KBM-7 (cell line): ENCODE data around the gene MS4A15.
"Not testable (repeated sequence)": the region's sequence is repeated elsewhere in the genome, so short reads cannot be mapped to it uniquely, and the experiment has no call there.

Experiments used
- DNase-seq: peaks from one replicate; pipeline ENCODE4 v3.0.0-alpha.2; 2015
- in situ Hi-C: fragments of 300-500 bp; cut with MboI; formaldehyde crosslinking; loops from 2 replicates; pipeline ENCODE4 v1.14.3; 2020; ENCODE audit warnings: low sequenced_read_pairs, low pct_unique_long_range_greater_than_20kb, mixed read lengths

Gene MS4A15, protein sequence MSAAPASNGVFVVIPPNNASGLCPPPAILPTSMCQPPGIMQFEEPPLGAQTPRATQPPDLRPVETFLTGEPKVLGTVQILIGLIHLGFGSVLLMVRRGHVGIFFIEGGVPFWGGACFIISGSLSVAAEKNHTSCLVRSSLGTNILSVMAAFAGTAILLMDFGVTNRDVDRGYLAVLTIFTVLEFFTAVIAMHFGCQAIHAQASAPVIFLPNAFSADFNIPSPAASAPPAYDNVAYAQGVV

DNA sequence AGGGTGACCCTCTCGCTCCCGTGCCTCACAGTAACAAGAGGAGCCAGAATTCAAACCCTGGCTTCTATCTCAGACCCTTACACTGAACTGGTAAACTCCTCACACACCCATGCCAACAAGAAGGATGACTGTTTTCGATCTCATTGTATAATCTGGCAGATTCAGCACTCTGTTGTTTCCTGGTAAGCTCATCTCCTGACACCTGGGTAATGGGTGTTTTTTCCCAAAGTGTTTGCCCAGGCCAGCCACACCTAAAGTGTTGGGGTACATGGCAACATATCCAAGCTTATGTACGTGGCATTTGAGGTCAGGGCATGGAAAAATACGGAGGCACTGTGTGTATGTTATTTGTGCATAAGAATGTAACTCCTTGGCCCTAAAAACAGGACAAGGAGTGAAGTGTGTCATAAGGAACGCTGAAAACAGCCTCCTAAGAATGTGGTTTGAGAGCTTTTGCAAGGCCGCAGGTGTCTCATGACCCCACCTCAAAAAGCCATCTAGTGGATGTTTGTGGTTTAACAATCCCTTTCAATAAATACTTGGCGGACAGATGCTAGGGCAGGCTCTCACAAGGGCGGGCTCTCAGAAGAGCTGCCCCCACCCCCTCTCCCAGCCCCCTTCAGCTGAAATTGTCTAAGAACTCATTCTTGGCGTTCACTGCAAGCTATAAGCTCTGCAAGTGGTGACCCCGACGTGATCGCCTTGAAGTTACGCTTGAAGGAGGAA is at the start of gene MS4A15:
MS4A15 (plus strand) TSS at position 561 of the 726 bp plus-strand sequence. CDS start 6,867 bp downstream, outside the sequence.
- peak; percentile 60 for DNase-seq
- in situ Hi-C loops = no loop called here

DNA sequence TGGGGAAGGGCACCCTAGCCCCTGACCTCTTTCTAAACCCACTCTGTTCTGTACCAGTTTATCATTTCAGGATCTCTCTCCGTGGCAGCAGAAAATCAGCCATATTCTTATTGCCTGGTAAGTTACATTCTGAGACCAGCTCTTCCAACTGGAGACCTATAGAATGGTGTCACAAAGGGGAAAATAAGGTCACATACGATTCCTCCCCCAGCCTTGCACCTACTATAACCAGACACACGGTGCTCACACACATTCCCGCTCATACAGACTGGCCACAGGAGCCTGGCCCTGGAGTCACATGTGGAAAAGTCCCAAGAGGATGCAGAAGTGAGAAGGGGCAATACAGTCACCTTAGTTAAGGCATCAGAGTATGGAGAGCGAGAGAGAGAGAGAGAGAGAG is 49.7 kb upstream of the MS4A15 start:
- in situ Hi-C loops = loop anchor here (25.0 kb wide), 1 partner anchor 480 kb away; no protein-coding TSS in a partner anchor
- no peak for DNase-seq

DNA sequence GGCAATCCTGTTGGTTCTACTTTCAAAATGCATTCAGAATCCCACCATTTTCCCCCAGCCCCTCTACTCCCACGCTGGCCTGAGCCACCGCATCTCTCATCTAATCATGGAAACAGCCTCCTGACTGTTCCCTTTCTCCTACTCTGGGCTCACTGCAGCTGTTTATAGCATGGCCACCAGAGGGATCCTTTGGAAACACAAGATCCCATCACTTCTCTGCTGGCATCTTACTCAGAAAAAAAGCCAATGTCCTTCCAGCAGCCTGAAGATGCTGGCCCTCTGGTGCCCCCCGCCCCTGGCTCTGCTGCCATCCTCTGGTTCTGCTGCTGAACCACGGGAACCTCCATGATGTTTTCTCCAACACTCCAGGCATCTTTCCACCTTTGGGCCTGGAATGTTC is 46.2 kb upstream of the MS4A15 start:
- DNase-seq = no peak
- in situ Hi-C loops = loop anchor here (25.0 kb wide), 1 partner anchor 477 kb away; no protein-coding TSS in a partner anchor

DNA sequence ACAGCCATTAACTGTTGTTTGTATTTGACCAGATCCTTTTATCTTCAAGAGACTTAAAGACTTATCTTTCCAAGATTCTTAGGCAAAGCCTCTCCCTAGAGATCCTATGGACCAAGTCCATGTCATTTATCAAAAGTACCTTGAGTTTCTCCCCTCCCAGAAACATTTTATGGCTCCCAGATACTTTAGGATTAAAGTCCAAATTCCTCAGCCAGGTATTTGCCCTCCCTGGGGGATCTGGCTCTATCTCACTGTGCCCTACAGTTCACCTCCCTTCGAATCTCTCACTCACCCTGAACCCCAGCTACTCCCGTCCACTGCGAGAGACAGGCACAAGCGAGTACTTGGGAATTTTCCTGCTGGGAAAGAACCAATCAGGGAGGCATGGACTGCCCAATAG is 45.4 kb upstream of the MS4A15 start:
- DNase-seq = no peak
- in situ Hi-C loops = loop anchor here (25.0 kb wide), 1 partner anchor 476 kb away; no protein-coding TSS in a partner anchor

DNA sequence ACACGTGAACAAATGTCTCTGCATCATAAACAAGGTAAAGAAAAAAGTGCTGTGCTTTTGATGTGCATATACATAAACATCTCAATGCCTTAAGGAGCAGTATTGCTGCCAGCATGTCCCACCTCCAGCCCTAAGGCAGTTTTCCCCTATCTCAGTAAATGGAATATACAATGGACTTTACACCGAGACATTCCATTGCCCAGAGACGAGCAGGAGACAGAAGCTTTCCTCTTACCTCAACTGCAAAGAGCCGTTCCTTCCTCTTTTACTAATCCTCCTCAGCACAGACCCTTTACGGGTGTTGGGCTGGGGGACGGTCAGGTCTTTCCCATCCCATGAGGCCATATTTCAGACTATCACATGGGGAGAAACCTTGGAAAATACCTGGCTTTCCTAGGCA is 43.2 kb upstream of the MS4A15 start:
- in situ Hi-C loops = loop anchor here (25.0 kb wide), 1 partner anchor 474 kb away; no protein-coding TSS in a partner anchor
- not testable (repeated sequence) for DNase-seq

DNA sequence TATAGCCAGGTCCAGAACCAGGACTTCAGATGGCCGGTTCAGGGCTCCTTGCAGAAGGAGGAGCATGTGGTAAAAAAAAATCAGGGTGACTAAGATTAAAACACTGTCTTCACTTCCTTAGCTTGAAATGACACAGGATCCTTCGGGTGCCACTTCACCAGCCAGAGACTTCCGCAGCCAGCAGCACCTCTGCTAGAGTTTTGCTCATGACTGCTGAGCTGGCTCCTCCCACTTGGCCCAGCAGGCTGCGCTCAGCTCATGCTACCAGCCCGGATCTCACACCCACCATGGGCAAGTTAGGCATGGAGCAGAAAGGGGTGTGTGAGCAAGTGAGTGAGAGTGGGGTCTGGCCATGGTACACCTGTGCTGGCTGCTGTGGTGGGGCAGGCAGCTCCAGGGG is 38.7 kb upstream of the MS4A15 start:
- no peak for DNase-seq
- in situ Hi-C loops = loop anchor here (25.0 kb wide), 1 partner anchor 469 kb away; no protein-coding TSS in a partner anchor

DNA sequence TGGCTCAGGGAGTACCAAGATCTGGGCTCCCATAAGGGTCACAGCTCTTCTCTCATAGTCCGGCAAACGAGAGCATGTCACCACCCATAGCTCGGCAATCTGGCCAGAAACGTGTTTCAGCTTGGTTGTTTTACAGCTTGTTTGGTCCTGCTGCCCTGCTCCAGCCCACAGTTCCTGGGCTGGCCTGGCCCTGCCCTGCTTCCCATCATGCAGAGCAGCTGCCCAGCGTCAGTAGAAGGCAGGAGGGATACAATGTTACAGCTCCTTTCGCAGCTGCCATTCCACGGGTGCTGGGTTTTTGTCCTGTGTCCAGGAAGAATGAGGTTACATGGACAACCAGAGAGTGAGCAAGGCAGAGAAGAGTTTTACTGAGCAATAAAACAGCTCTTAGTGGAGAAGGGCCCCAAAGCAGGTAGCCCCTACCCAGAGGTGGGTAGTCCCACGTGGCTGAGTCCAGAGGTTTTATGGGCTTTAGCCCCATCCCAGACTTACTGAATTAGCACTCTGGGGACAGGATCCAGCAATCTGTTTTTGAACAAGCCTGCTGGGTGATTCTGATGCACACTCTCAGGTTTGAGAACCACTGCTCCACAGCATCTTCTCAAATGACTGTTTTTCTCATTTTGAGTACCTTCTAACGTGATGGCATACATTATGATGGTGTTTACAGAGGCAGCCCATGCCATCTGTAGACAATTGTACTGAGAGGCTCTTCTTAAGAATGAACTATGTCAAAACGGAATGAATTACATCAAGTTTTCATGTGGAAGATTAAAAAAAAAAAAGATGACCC is 37.9 kb upstream of the MS4A15 start:
- in situ Hi-C loops = loop anchor here (25.0 kb wide), 1 partner anchor 469 kb away; no protein-coding TSS in a partner anchor
- no peak for DNase-seq

DNA sequence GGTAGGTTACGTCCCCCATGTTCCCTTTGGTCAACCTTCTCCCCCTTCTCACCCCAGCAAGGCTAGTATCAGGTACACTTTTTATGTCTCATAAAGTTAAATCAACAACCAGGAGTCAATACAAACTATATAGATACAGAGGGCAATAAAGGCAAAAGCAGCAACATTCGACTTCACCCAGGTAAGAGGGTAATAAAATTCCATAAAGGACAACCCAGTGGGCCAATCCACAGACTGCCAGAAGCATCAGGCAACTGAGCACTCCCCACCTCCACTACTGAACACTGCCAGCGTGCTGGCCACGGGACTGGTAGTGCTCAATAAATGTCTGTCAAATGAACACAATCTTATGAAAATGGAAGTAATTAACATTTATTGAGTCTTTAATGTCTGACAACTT is 37.3 kb upstream of the MS4A15 start:
- DNase-seq = no peak
- in situ Hi-C loops = loop anchor here (25.0 kb wide), 1 partner anchor 468 kb away; no protein-coding TSS in a partner anchor

DNA sequence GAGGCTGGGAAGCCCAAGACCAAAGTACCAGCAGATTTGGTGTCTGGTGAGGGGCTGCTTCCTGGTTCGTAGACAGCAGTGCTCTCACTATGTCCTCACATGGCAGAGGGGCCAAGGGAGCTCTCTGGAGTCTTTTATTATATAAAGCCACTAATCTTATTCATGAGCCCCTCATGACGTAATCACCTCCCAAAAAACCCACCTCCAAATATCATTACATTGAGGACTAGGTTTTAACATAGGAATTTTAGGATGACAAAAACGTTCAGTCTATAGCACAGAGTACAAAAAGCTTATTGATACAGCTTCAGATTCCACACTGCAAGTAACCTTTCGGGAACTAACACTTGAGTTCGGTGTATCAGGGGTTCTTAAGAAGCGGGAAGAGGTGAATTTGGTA is 36.2 kb upstream of the MS4A15 start:
- in situ Hi-C loops = loop anchor here (25.0 kb wide), 1 partner anchor 467 kb away; no protein-coding TSS in a partner anchor
- no peak for DNase-seq

DNA sequence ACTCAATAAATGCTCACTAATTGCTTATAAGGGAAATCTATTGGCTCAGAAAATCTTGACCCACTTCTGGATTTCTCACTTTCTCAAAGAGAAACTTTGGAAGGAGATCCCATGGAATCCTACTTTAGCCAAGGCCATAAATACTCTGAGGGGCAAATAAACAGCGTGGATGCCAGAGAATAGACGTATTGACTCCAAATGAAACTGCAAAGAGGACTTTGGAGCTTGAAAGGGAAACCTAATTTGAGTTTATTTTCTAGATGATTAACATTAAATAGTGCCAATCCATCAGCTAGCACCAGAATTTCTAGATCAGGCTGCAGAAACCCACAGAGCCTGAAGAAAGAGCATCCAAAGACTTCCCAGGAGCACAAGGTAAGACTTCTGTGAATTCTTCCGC is 32.2 kb upstream of the MS4A15 start, which contains the start of gene MS4A18:
MS4A18 (plus strand) TSS at position 301 of the 400 bp plus-strand sequence.
- DNase-seq = no peak
- in situ Hi-C loops = loop anchor here (25.0 kb wide), 1 partner anchor 463 kb away; no protein-coding TSS in a partner anchor

DNA sequence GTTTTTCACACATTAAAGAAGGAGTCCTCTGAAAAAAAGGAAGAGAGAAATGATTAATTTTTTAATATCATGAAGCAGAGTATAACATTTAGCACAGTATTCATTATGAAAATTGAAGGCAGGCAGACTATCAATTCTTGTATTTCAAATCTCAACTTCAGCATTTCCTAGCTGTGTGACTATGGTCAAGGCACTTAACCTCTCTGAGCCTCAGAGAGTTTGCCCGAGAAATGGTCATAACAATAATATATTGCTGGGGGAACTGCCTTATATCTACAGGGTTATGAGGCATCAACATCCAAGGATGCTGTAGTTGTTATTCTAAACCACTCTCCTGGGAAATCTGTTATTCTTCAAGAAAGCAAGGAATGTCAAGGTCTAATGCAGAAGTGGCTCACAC is 31.1 kb upstream of the MS4A15 start:
- DNase-seq = no peak
- in situ Hi-C loops = no loop called here

DNA sequence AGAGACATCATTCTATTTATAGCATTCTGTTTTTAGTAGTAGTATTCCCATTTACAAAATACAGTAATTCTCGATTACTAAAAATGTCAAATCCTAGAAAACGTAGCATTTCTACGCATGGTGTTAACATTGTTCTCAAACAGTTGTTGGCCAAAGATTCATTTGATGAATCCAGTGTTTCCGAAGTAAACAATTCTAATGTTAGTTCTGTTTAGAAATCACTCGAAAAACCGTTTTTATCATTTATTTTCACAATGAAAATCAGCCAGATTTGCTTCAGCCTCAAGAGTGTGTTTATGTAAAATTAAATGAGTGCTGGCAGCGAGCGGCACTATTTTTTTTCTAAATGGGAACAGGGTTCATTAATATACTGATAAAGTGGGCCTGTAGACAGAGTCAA is 25.1 kb upstream of the MS4A15 start:
- in situ Hi-C loops = no loop called here
- DNase-seq = no peak

DNA sequence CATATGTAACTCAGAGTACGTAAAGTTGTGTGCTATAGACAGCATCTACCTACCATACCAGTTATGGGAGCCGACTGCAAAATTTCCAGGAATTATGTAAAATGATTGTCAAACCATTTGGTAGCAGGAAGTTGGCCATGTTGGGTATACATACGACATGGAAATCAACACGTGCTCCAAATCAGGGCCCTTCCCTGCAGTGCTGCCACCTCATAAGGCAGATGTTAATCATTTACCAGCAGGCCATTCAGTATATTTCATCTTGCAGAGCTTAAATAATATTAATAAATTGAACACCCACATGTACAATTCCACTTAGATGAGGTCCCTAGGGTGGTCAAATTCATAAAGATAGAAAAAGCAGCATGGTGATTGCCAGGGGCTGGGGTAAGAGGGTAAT is 22.4 kb upstream of the MS4A15 start:
- DNase-seq = no peak
- in situ Hi-C loops = no loop called here

DNA sequence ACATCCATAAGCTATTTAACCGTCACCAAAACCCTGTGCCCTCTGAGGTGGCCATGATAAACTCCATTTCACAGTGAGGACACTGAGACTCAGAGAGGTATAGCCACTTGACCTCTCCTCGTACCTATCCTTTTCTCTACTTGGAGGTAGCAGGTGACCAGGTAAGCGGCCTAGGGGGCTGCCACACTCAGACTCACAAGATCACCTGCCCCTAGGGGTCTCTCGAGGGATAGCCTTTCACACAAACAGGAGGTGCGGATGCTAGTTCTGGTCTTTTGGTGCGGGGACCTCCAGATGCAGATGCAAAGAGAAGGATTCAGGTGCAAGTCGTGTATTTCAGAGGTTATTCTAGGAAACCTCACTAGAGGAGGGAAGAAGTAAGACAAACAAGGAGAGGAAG is 17.6 kb upstream of the MS4A15 start:
- DNase-seq = no peak
- in situ Hi-C loops = no loop called here

DNA sequence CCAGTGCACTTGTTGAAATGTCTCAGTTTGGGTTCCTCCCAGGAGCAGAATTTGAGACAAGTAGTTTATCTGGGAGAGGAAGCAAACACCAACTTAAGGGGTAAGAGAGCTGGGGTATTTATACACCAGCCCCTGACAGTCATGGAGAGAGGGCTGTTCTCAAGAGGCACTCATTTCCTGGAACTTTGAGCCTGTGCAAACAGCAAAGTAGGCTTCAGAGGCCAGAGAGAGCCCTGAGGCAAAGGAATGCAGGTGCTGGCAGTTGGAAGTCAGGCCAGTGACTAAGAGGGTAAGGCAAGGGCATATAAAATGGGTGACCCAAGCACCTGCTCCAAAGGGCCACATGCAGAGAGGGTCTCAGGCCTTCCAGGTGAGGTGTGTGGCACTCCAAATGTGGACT is 16.1 kb upstream of the MS4A15 start:
- no peak for DNase-seq
- in situ Hi-C loops = loop anchor here (10.0 kb wide), 1 partner anchor 54 kb away; no protein-coding TSS in a partner anchor

DNA sequence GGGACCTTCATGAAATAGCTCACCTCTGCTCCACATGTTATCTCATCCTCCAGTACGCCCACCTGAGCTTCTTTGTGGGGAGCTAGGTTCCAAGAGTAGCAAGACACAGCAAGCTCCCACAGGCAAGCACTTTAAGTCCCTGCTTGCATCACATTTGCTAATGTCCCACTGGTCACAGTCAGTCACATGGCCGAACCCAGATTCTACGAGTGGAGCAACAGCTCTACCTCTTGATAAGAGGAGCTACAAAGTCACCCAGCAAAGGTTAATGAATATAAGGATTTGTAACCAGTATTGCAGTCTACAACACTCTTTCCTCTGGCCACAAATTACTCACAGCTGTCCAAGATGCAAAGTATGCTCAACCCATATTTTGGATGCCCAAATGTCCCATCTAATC is 15.2 kb upstream of the MS4A15 start:
- DNase-seq = no peak
- in situ Hi-C loops = loop anchor here (10.0 kb wide), 1 partner anchor 53 kb away; no protein-coding TSS in a partner anchor

DNA sequence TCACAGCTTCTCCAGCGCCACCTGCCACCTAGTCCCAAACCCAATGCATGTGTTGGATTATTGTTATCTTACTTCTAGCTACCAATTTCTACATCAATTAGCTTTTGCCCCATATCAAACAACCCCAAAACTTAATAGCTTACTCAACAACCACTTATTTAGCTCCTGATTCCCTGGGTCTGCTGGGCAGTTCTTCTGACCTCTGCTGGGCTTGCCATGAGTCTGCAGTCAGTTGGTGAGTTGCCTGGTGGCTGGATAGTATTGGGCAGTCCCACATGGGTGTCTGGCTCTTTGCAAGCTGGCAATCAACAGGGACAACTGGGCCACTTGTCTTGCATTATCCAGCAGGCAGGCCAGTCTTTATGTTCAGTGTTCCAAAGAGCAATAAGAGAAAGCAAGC is 13.6 kb upstream of the MS4A15 start:
- in situ Hi-C loops = loop anchor here (10.0 kb wide), 1 partner anchor 52 kb away; no protein-coding TSS in a partner anchor
- no peak for DNase-seq

DNA sequence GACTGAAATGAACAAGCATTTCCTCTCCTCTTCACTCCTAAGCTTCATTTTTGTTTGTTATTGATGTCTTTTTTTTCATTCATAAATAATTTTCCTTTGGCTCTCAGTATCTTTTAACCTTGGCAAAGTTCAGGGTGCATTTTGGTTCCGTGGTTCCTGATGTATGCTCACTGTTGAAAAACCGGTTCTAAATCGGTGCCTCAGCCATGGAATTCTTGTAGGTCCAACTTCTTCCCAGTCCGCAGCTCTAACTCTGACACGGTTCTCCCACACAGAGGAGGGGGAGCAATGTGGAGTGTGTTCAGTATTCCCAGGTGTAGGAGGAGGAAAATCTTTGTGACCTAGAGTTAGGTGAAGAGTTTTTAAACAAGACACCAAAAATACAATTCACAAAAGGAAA is 12.6 kb upstream of the MS4A15 start:
- in situ Hi-C loops = loop anchor here (10.0 kb wide), 1 partner anchor 51 kb away; no protein-coding TSS in a partner anchor
- no peak for DNase-seq

DNA sequence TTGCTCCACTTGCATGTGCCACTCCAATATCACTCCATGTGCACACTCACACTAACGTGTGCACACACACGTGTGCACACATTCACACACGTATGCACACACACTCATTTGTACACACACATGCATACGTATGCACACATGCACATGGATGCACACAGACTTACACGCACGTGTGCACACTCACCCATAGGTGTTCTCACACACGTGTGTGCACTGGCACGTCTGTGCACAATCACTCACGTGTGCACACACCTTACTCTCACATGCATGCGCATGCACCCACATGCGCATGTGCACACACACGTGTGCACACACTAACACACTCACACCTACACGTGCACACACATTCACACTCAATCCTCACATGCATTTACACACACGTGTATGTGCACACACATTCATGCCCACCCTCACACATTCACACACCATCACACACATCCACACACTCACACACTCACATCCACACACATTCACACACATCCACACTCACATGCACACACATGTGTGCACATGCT is 9.3 kb upstream of the MS4A15 start:
- DNase-seq = no peak
- in situ Hi-C loops = loop anchor here (10.0 kb wide), 1 partner anchor 47 kb away; no protein-coding TSS in a partner anchor
